PC-3 (cell line): ENCODE data around the gene DRGX.

Source experiments
- CTCF ChIP-seq: fragments of 300-600 bp; sonication (generic); conservative IDR thresholded peaks from 2 replicates; pipeline ENCODE4 v1.5.1; 2017; ENCODE audit warnings: antibody characterized with exemption, low read depth, mild to moderate bottlenecking, low read length
- EZH2 ChIP-seq: fragments of 300-600 bp; sonication (generic); IDR thresholded peaks from one replicate; pipeline ENCODE4 v1.6.1; 2017; ENCODE audit warnings: antibody characterized with exemption, mild to moderate bottlenecking, low read length; ENCODE audit not compliant: unreplicated experiment
- EZH2phosphoT487 ChIP-seq: fragments of 300-600 bp; sonication (generic); IDR thresholded peaks from 2 replicates; pipeline ENCODE4 v1.6.1; 2018; ENCODE audit warnings: mild to moderate bottlenecking, antibody characterized with exemption, low read length, borderline replicate concordance

DNA sequence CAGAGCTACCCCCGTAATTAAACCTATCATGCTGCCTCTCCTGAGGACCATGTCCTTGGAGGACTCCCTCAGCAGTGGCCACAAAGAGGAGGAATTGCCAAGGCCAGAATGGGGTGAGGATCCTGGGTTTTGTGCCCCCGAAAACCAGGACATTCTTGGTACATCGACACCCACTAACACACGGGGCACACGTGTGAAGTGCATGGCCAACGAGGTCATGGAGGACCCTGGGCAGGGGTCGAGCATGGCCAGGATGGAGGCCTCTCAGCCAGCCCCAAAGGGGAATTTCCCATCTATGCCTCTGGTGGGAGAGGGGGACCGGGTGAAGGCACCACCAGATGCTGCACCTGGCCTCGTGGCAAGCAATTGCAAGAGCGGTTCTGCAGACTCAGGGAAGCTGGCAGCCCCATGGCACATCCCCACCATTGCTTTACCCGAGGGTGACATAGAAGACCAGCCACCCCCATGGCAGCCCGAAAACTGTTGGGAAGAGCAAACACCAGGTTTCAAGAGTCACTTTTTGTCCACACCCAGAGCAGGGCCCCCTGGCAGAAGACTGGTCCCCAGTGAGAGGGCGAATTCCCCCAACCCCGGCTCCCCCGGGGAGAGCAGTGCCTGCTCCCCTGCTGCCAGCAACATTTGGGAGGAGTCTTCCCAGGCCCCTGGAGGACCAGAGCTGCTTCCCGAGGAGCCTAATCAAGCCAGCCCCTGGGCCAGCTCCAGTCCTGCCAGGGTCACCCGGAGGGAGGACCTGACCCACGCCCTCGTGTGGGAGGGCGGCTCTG lies 70.6 kb downstream of the DRGX start:
- TF ChIP-seq CTCF (no peak), EZH2 (no peak), EZH2phosphoT487 (no peak)
